Keratinocyte (primary cell): Measurements from ENCODE around the gene SIN3B. TPM values are rescaled to one million over a fixed set of nuclear protein-coding genes. Genes with fewer than 3 reads are reported as not detected.

ENCODE experiments used
- DNase-seq: peaks from one replicate; pipeline ENCODE4 v3.0.0-alpha.2; 2011; ENCODE audit warnings: low read depth, missing footprints, low spot score
- FAIRE-seq: peaks from 2 replicates; lab custom pipeline; 2011; peaks lifted over from hg19 to GRCh38; lab: Jason Lieb, UNC
- H2AFZ ChIP-seq: 2 replicates; pipeline ENCODE4 v1.6.0; 2012; ENCODE audit warnings: low read length, control low read depth, inconsistent platforms; ENCODE audit not compliant: control insufficient read depth
- H3K27ac ChIP-seq: 2 replicates; pipeline ENCODE4 v1.5.1; 2011; ENCODE audit warnings: low read length; ENCODE audit not compliant: control insufficient read depth, insufficient read depth
- H3K27me3 ChIP-seq: 3 replicates; pipeline ENCODE4 v1.6.0; 2011; ENCODE audit warnings: low read length; ENCODE audit not compliant: control insufficient read depth, insufficient read depth; ENCODE audit errors: extremely low read depth
- H3K36me3 ChIP-seq, 2 experiments: 2 replicates in 1 of 2; 3 replicates in 1 of 2; pipeline ENCODE4 v1.5.1; 2011; ENCODE audit warnings: low read length in 2 of 2, mild to moderate bottlenecking in 1 of 2; ENCODE audit not compliant: control insufficient read depth in 2 of 2, insufficient read depth in 2 of 2; ENCODE audit errors: extremely low read depth in 1 of 2
- H3K4me1 ChIP-seq: 3 replicates; pipeline ENCODE4 v1.5.1; 2011; ENCODE audit warnings: low read length; ENCODE audit not compliant: control insufficient read depth, insufficient read depth; ENCODE audit errors: extremely low read depth
- H3K4me2 ChIP-seq: 3 replicates; pipeline ENCODE4 v1.6.0; 2011; ENCODE audit warnings: low read depth, low read length; ENCODE audit not compliant: control insufficient read depth, insufficient read depth; ENCODE audit errors: extremely low read depth
- H3K4me3 ChIP-seq, 3 experiments: fragments of 200-600 bp in 1 of 3; sonication (generic) in 1 of 3; 2 replicates in 2 of 3; 3 replicates in 1 of 3; pipeline ENCODE4 v1.5.1; 2011 to 2016; ENCODE audit warnings: low read length in 3 of 3, mild to moderate bottlenecking in 3 of 3, control low read depth in 2 of 3, inconsistent platforms in 1 of 3, low read depth in 1 of 3, mixed read lengths in 1 of 3, mixed run types in 1 of 3, moderate library complexity in 1 of 3; ENCODE audit not compliant: control insufficient read depth in 2 of 3, insufficient read depth in 2 of 3; ENCODE audit errors: extremely low read depth in 1 of 3
- H3K79me2 ChIP-seq: 2 replicates; pipeline ENCODE4 v1.6.0; 2012; ENCODE audit warnings: low read length; ENCODE audit not compliant: control insufficient read depth, insufficient read depth
- H3K9ac ChIP-seq: 3 replicates; pipeline ENCODE4 v1.6.0; 2011; ENCODE audit warnings: low read length; ENCODE audit not compliant: control insufficient read depth, insufficient read depth; ENCODE audit errors: extremely low read depth
- H3K9me1 ChIP-seq: 3 replicates; pipeline ENCODE4 v1.6.0; 2011; ENCODE audit warnings: low read length; ENCODE audit not compliant: control insufficient read depth, insufficient read depth; ENCODE audit errors: extremely low read depth
- H3K9me3 ChIP-seq: 2 replicates; pipeline ENCODE4 v1.5.1; 2012; ENCODE audit warnings: low read depth, low read length; ENCODE audit not compliant: control insufficient read depth
- H4K20me1 ChIP-seq: 3 replicates; pipeline ENCODE4 v1.6.0; 2011; ENCODE audit warnings: low read length; ENCODE audit not compliant: control insufficient read depth, insufficient read depth; ENCODE audit errors: extremely low read depth
- EZH2 ChIP-seq: IDR thresholded peaks from one replicate; pipeline ENCODE4 v1.6.1; 2012; ENCODE audit warnings: inconsistent platforms, mild to moderate bottlenecking, low read length, moderate library complexity
- dilution Hi-C: fragments of 300-500 bp; cut with MboI; formaldehyde crosslinking; loops from one replicate; pipeline ENCODE4 v1.7.0; 2020; ENCODE audit warnings: low sequenced_read_pairs; ENCODE audit not compliant: extremely low pct_ligation_motif_present
- polyA plus RNA-seq, 5 experiments: library from polyadenylated mRNA; depleted of rRNA in 3 of 5; stranded (reverse) in 3 of 5; stranded (forward) in 1 of 5; unstranded in 1 of 5; fragments of >200 nt; gene quantifications; 1 replicate in 1 of 5; 2 replicates in 3 of 5; 3 replicates in 1 of 5; pipeline versions ENCODE4 v1.2.1 to v1.2.3, GENCODE V29; 2011 to 2012; ENCODE audit warnings: missing spikeins in 2 of 5, low read depth in 1 of 5, low replicate concordance in 1 of 5
- TF ChIP-seq, protein P1 (sequence below), 3 experiments: IDR thresholded peaks in 1 of 3; conservative IDR thresholded peaks in 1 of 3; optimal IDR thresholded peaks in 1 of 3; 2 replicates in 2 of 3; 3 replicates in 1 of 3; pipeline versions ENCODE3 to v1.5.1; 2011; ENCODE audit warnings: low read length in 3 of 3, mild to moderate bottlenecking in 3 of 3, moderate library complexity in 2 of 3, control low read depth in 1 of 3, inconsistent platforms in 1 of 3; ENCODE audit not compliant: insufficient read depth in 2 of 3; ENCODE audit errors: extremely low read depth in 1 of 3

The SIN3B gene
- polyA plus RNA-seq, 1 donor (not counting 4 experiments of a cell fraction or from before 2014, with no cell fraction given): 30.9 TPM

- TF ChIP-seq EZH2: no peak
- TF ChIP-seq, protein P1, sequence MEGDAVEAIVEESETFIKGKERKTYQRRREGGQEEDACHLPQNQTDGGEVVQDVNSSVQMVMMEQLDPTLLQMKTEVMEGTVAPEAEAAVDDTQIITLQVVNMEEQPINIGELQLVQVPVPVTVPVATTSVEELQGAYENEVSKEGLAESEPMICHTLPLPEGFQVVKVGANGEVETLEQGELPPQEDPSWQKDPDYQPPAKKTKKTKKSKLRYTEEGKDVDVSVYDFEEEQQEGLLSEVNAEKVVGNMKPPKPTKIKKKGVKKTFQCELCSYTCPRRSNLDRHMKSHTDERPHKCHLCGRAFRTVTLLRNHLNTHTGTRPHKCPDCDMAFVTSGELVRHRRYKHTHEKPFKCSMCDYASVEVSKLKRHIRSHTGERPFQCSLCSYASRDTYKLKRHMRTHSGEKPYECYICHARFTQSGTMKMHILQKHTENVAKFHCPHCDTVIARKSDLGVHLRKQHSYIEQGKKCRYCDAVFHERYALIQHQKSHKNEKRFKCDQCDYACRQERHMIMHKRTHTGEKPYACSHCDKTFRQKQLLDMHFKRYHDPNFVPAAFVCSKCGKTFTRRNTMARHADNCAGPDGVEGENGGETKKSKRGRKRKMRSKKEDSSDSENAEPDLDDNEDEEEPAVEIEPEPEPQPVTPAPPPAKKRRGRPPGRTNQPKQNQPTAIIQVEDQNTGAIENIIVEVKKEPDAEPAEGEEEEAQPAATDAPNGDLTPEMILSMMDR (optimal IDR thresholded peaks at IDR 0.05 in 1 of 3, IDR thresholded peaks at IDR 0.05 in 1 of 3, conservative IDR thresholded peaks at IDR 0.05 in 1 of 3; ENCODE audit: extremely low read depth in 1 of 3, insufficient read depth in 2 of 3, low read length in 3 of 3): no peak
- Histone ChIP-seq H3K4me3 (no peak overlapping the region), H3K4me2 (no peak overlapping the region), H3K27me3 (no peaks in the 10 kb centered on the region), H3K4me1 (no peaks in the 10 kb centered on the region), H4K20me1 (no peaks in the 10 kb centered on the region), H3K9me3 (no peaks in the 10 kb centered on the region), H3K79me2 (no peaks in the 10 kb centered on the region), H3K36me3 (no peaks in the 10 kb centered on the region), H2AFZ (no peak overlapping the region), H3K9ac (no peak overlapping the region), H3K9me1 (no peaks in the 10 kb centered on the region), H3K27ac (no peak overlapping the region)
- dilution Hi-C loops: no loop called here
- DNase-seq (no peak), FAIRE-seq (no peak)
These were observed 63.9 kb downstream of the SIN3B start for GRCh38 chr19:16892868-16893685.

GRCh38 chr19:16893686-16893989 lies 64.4 kb downstream of the SIN3B start:
- no peaks in the 10 kb centered on the region for H4K20me1 ChIP-seq
- FAIRE-seq: no peak
- H2AFZ ChIP-seq: no peak overlapping the region
- H3K27ac ChIP-seq: no peak overlapping the region
- no peaks in the 10 kb centered on the region for H3K4me1 ChIP-seq
- H3K4me3 ChIP-seq: no peak overlapping the region
- H3K9me1 ChIP-seq: no peaks in the 10 kb centered on the region
- H3K27me3 ChIP-seq: no peaks in the 10 kb centered on the region
- no peaks in the 10 kb centered on the region for H3K9me3 ChIP-seq
- H3K79me2 ChIP-seq: no peaks in the 10 kb centered on the region
- no peak for DNase-seq
- TF ChIP-seq, protein P1 (optimal IDR thresholded peaks at IDR 0.05 in 1 of 3, IDR thresholded peaks at IDR 0.05 in 1 of 3, conservative IDR thresholded peaks at IDR 0.05 in 1 of 3; ENCODE audit: extremely low read depth in 1 of 3, insufficient read depth in 2 of 3, low read length in 3 of 3): no peak
- TF ChIP-seq EZH2: no peak
- dilution Hi-C loops: no loop called here
- no peaks in the 10 kb centered on the region for H3K36me3 ChIP-seq
- H3K9ac ChIP-seq: no peak overlapping the region
- H3K4me2 ChIP-seq: no peak overlapping the region
